Endothelial cell of umbilical vein (primary cell): ENCODE results near the gene TOM1L2.

ENCODE experiments used
- CTCF ChIP-seq, 2 donors: IDR thresholded peaks; 1 replicate in 1 of 2; 2 replicates in 1 of 2; pipeline ENCODE4 v1.5.1; 2011; ENCODE audit warnings: low read length in 2 of 2, mild to moderate bottlenecking in 2 of 2, moderate library complexity in 2 of 2, control low read depth in 1 of 2, inconsistent platforms in 1 of 2, low read depth in 1 of 2; ENCODE audit not compliant: insufficient read depth in 1 of 2; ENCODE audit errors: extremely low read depth in 1 of 2
- EZH2 ChIP-seq: IDR thresholded peaks from 2 replicates; pipeline ENCODE4 v1.6.1; 2012; ENCODE audit warnings: borderline replicate concordance, low read depth, mild to moderate bottlenecking, moderate library complexity, low read length, inconsistent platforms; ENCODE audit not compliant: severe bottlenecking
- FOS ChIP-seq: IDR thresholded peaks from 2 replicates; pipeline ENCODE4 v1.6.1; 2011; ENCODE audit warnings: mild to moderate bottlenecking, low read length, moderate library complexity, borderline replicate concordance; ENCODE audit not compliant: insufficient read depth
- POLR2A ChIP-seq: IDR thresholded peaks from 2 replicates; pipeline ENCODE4 v1.6.1; 2012; ENCODE audit warnings: low read depth, mild to moderate bottlenecking, control low read depth, low read length
- POLR2AphosphoS5 ChIP-seq: IDR thresholded peaks from 2 replicates; pipeline ENCODE4 v1.6.1; 2012; ENCODE audit warnings: low read depth, mild to moderate bottlenecking, control low read depth, low read length, moderate library complexity; ENCODE audit not compliant: insufficient read depth

GRCh38 chr17:17924131-17924856, 47.9 kb downstream of the TOM1L2 start:
- TF ChIP-seq POLR2A, result no peak
- no peak for TF ChIP-seq CTCF (IDR thresholded peaks at IDR 0.05; ENCODE audit: extremely low read depth in 1 of 2, insufficient read depth in 1 of 2, low read depth in 1 of 2, low read length in 2 of 2)
- TF ChIP-seq EZH2, result no peak
- no peak for TF ChIP-seq POLR2AphosphoS5
- no peak for TF ChIP-seq FOS
